Measurements from ENCODE around the gene JMJD7.

JMJD7 gene

GRCh38 chr15:41847206-41847605 is 19.3 kb downstream of the JMJD7 start:
- Mint-ChIP-seq H3K9me3 (no peaks in the 10 kb centered on the region), H3K4me1 (peaks cover 6% of the 10 kb centered on the region), H3K27ac (no peak overlapping the region), H3K36me3 (ENCODE audit: low read depth) (peaks cover 17% of the 10 kb centered on the region), H3K4me3 (no peak overlapping the region), H3K27me3 (ENCODE audit: low read depth) (no peaks in the 10 kb centered on the region)
- TF ChIP-seq, protein P1, sequence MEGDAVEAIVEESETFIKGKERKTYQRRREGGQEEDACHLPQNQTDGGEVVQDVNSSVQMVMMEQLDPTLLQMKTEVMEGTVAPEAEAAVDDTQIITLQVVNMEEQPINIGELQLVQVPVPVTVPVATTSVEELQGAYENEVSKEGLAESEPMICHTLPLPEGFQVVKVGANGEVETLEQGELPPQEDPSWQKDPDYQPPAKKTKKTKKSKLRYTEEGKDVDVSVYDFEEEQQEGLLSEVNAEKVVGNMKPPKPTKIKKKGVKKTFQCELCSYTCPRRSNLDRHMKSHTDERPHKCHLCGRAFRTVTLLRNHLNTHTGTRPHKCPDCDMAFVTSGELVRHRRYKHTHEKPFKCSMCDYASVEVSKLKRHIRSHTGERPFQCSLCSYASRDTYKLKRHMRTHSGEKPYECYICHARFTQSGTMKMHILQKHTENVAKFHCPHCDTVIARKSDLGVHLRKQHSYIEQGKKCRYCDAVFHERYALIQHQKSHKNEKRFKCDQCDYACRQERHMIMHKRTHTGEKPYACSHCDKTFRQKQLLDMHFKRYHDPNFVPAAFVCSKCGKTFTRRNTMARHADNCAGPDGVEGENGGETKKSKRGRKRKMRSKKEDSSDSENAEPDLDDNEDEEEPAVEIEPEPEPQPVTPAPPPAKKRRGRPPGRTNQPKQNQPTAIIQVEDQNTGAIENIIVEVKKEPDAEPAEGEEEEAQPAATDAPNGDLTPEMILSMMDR (IDR thresholded peaks at IDR 0.05; ENCODE audit: unreplicated experiment in 3 of 3): no peak

DNA sequence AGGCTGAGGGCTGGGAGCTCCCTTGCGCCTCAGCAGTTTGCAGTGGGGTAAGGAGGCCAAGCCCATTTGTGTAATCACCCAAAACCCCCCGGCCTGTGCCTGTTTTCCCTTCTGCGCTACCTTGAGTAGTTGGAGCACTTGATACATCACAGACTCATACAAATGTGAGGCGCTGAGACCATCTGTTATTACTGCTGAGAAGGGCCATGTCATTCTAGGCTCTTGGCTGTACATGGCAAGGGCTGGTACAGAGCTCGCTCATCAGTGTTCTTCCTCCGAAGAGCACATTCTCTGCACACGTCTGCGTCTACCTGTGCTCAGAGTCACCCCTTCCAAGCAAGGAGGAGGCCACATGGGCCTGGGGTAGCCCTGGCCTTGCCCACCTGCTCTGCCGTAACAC is 20.1 kb downstream of the JMJD7 start:
- TF ChIP-seq, protein P1 (IDR thresholded peaks at IDR 0.05; ENCODE audit: unreplicated experiment in 3 of 3): no peak
- Mint-ChIP-seq H3K27me3 (ENCODE audit: low read depth) (peaks cover under 1% of the 10 kb centered on the region), H3K9me3 (no peaks in the 10 kb centered on the region), H3K4me3 (no peak overlapping the region), H3K27ac (peak overlapping the region in 1 of 3 experiments; percentile 9), H3K4me1 (peaks cover 6% of the 10 kb centered on the region), H3K36me3 (ENCODE audit: low read depth) (peaks cover 14% of the 10 kb centered on the region)

GRCh38 chr15:41848631-41849030 is 20.7 kb downstream of the JMJD7 start:
- H3K27me3 Mint-ChIP-seq (ENCODE audit: low read depth): peaks cover 4% of the 10 kb centered on the region
- no peak overlapping the region for H3K4me3 Mint-ChIP-seq
- H3K4me1 Mint-ChIP-seq: peaks cover 6% of the 10 kb centered on the region
- TF ChIP-seq, protein P1 (IDR thresholded peaks at IDR 0.05; ENCODE audit: unreplicated experiment in 3 of 3): no peak
- peaks cover 14% of the 10 kb centered on the region for H3K36me3 Mint-ChIP-seq (ENCODE audit: low read depth)
- no peaks in the 10 kb centered on the region for H3K9me3 Mint-ChIP-seq
- H3K27ac Mint-ChIP-seq: peak overlapping the region in 1 of 3 experiments; percentile 9

DNA sequence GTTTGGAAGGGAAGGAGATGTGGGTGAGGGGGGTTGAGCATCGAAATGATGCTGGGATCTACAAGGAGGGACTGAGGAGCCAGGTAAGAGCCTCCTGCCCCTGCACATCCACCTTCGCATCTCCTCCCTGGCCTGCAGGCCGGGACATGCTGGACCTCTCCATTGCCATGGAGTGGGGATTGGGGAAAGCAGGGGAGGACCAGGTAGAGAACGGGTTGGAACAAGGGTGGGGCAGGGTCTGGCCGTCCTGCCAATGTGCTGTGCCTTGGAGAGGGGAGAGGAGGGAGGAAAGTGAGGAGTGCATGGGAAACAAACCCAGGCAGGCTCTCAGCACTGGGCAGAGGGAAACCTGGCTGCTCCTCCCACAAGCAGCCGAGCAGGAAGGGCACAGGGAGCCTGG is 21.3 kb downstream of the JMJD7 start:
- Mint-ChIP-seq H3K36me3 (ENCODE audit: low read depth) (peaks cover 14% of the 10 kb centered on the region), H3K9me3 (no peaks in the 10 kb centered on the region), H3K27ac (no peak overlapping the region), H3K4me1 (peaks cover 6% of the 10 kb centered on the region), H3K27me3 (ENCODE audit: low read depth) (peaks cover 4% of the 10 kb centered on the region), H3K4me3 (no peak overlapping the region)
- TF ChIP-seq, protein P1 (IDR thresholded peaks at IDR 0.05; ENCODE audit: unreplicated experiment in 3 of 3): no peak

DNA sequence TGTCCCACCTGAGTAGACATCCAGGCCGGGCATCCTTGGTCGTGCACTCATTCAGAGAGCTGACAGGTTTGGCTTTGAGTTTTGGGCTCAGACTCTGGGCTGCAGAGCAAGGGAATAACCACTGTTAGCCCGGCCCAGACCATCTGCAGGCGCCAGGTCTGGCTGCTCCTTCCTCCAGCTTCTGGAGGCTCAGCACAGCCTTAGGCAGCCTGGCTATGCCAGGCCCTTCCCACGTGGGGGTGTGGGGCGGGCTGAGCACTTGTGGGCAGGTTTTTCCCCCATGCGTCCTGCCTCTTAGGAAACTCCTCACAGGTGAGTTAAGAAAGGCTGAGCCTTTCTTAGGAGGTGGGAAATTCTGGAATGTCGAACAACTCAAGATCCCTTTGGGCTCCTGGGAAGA is 22.0 kb downstream of the JMJD7 start:
- H3K4me3 Mint-ChIP-seq: no peak overlapping the region
- H3K9me3 Mint-ChIP-seq: no peaks in the 10 kb centered on the region
- peaks cover 14% of the 10 kb centered on the region for H3K36me3 Mint-ChIP-seq (ENCODE audit: low read depth)
- H3K27me3 Mint-ChIP-seq (ENCODE audit: low read depth): peaks cover 4% of the 10 kb centered on the region
- no peak overlapping the region for H3K27ac Mint-ChIP-seq
- H3K4me1 Mint-ChIP-seq: peaks cover 9% of the 10 kb centered on the region
- TF ChIP-seq, protein P1 (IDR thresholded peaks at IDR 0.05; ENCODE audit: unreplicated experiment in 3 of 3): no peak

DNA sequence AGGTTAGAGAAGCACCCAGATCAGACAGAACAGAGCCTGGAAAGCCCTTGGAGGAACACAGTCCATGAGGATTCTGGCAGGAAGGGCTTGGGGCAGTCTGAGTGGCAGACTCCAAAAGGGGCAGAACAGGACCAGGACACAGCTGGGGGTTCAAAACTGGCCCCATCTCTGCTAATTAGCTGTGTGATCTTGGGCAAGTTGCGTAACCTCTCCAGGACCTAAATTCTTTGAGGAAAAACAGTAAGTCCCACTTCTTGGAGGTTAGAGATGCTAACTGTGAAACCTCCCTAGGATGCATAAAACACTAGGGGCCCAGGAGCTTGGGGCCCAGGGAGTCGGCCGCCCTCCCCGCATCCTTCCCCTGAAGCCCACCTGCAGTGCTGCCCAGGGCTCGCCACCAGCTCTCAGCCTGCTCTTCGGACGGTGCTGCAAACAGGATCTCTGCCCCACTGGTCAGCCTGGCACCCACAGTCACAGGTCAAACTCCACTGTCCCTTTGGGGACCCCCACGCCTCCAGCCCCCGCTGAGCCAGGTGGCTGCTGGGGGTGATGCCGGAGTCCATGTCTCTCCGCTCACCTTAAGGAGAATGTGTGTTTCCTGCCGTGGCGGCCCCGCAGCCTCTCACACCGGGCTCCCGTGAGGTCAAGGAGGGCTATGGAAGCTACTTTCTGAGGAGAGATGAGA is 22.7 kb downstream of the JMJD7 start:
- no peak overlapping the region for H3K4me3 Mint-ChIP-seq
- H3K27ac Mint-ChIP-seq: peak overlapping the region in 1 of 3 experiments; percentile 64
- peaks cover 4% of the 10 kb centered on the region for H3K27me3 Mint-ChIP-seq (ENCODE audit: low read depth)
- H3K4me1 Mint-ChIP-seq: peaks cover 17% of the 10 kb centered on the region
- H3K36me3 Mint-ChIP-seq (ENCODE audit: low read depth): peaks cover 14% of the 10 kb centered on the region
- no peaks in the 10 kb centered on the region for H3K9me3 Mint-ChIP-seq
- TF ChIP-seq, protein P1 (IDR thresholded peaks at IDR 0.05; ENCODE audit: unreplicated experiment in 3 of 3): no peak

All from nephron (organoid).